ENCODE data around the gene PCDHA3. TPM values are rescaled to one million over a fixed set of nuclear protein-coding genes. Genes with fewer than 3 reads are reported as not detected.

The PCDHA3 gene
- total RNA-seq, 1 donor from 2014 or later: not detected

DNA sequence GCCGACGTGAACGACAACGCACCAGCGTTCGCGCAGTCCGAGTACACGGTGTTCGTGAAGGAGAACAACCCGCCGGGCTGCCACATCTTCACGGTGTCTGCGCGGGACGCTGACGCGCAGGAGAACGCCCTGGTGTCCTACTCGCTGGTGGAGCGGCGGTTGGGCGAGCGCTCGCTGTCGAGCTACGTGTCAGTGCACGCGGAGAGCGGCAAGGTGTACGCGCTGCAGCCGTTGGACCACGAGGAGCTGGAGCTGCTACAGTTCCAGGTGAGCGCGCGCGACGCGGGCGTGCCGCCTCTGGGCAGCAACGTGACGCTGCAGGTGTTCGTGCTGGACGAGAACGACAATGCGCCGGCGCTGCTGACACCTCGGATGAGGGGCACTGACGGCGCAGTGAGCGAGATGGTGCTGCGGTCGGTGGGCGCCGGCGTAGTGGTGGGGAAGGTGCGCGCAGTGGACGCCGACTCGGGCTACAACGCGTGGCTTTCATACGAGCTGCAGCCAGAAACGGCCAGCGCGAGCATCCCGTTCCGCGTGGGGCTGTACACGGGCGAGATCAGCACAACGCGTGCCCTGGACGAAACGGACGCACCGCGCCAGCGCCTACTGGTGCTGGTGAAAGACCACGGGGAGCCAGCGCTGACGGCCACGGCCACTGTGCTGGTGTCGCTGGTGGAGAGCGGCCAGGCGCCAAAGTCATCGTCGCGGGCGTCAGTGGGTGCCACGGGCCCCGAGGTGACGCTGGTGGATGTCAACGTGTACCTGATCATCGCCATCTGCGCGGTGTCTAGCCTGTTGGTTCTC lies 49.2 kb downstream of the PCDHA3 start:
- intact Hi-C loops (cut with micrococcal nuclease): loop anchor here (10.0 kb wide), 3 partner anchors 335 to 575 kb away; partner anchors contain the start of genes PCDHB16, PCDHB9 and PCDHGA11

Other genes with a start within 250 kb of the PCDHA3 start
- gene SRA1, start 243.6 kb upstream of the PCDHA3 start, total RNA-seq: 45.2 and 47.9 TPM in 2 replicates
- 26.5 and 28.4 TPM in 2 replicates for gene APBB3, start 236.5 kb upstream of the PCDHA3 start, total RNA-seq
- 87.0 and 96.5 TPM in 2 replicates for gene SLC35A4, start 236.2 kb upstream of the PCDHA3 start, total RNA-seq
- gene CD14, start 167.9 kb upstream of the PCDHA3 start, total RNA-seq: 0.51 and 0.56 TPM in 2 replicates
- 25.6 and 28.6 TPM in 2 replicates for gene TMCO6, start 161.6 kb upstream of the PCDHA3 start, total RNA-seq
- gene NDUFA2, start 153.4 kb upstream of the PCDHA3 start, total RNA-seq: 67.9 and 72.9 TPM in 2 replicates
- 117 and 120 TPM in 2 replicates for gene IK, start 153.2 kb upstream of the PCDHA3 start, total RNA-seq
- gene WDR55, start 136.2 kb upstream of the PCDHA3 start, total RNA-seq: 33.0 and 35.7 TPM in 2 replicates
- 3.9 and 4.5 TPM in 2 replicates for gene DND1, start 127.5 kb upstream of the PCDHA3 start, total RNA-seq
- gene HARS1, start 109.7 kb upstream of the PCDHA3 start, total RNA-seq: 92.9 and 96.9 TPM in 2 replicates
- 32.0 and 34.6 TPM in 2 replicates for gene HARS2, start 109.6 kb upstream of the PCDHA3 start, total RNA-seq
- gene ZMAT2, start 100.6 kb upstream of the PCDHA3 start, total RNA-seq: 62.0 and 63.3 TPM in 2 replicates
- not detected in 2 replicates for gene PCDHA1, start 14.9 kb upstream of the PCDHA3 start, total RNA-seq
- gene PCDHA2, start 6.2 kb upstream of the PCDHA3 start, total RNA-seq: not detected in 2 replicates
- gene PCDHA4, start 6.0 kb downstream of the PCDHA3 start, total RNA-seq: not detected in 2 replicates
- gene PCDHA5, start 20.6 kb downstream of the PCDHA3 start, total RNA-seq: not detected in 2 replicates
- gene PCDHA6, start 26.9 kb downstream of the PCDHA3 start, total RNA-seq: not detected in 2 replicates
- not detected in 2 replicates for gene PCDHA7, start 33.2 kb downstream of the PCDHA3 start, total RNA-seq
- not detected in 2 replicates for gene PCDHA8, start 40.1 kb downstream of the PCDHA3 start, total RNA-seq
- gene PCDHA9, start 47.3 kb downstream of the PCDHA3 start, total RNA-seq: not detected in 2 replicates
- not detected in 2 replicates for gene PCDHA10, start 54.8 kb downstream of the PCDHA3 start, total RNA-seq
- not detected in 2 replicates for gene PCDHA11, start 67.9 kb downstream of the PCDHA3 start, total RNA-seq
- not detected in 2 replicates for gene PCDHA12, start 74.3 kb downstream of the PCDHA3 start, total RNA-seq
- not detected in 2 replicates for gene PCDHA13, start 81.1 kb downstream of the PCDHA3 start, total RNA-seq
- not detected in 2 replicates for gene PCDHAC1, start 125.2 kb downstream of the PCDHA3 start, total RNA-seq
- gene PCDHAC2, start 165.4 kb downstream of the PCDHA3 start, total RNA-seq: not detected in 2 replicates